GM12873 (cell line): Measurements from ENCODE around the gene MCEE.

Experiments used
- TF ChIP-seq, protein P1 (sequence below): IDR thresholded peaks from 2 replicates; pipeline ENCODE4 v1.5.1; 2012; ENCODE audit warnings: low read depth, mild to moderate bottlenecking, moderate library complexity, low read length, control low read depth; ENCODE audit not compliant: insufficient read depth; ENCODE audit errors: missing control alignments

Gene MCEE

DNA sequence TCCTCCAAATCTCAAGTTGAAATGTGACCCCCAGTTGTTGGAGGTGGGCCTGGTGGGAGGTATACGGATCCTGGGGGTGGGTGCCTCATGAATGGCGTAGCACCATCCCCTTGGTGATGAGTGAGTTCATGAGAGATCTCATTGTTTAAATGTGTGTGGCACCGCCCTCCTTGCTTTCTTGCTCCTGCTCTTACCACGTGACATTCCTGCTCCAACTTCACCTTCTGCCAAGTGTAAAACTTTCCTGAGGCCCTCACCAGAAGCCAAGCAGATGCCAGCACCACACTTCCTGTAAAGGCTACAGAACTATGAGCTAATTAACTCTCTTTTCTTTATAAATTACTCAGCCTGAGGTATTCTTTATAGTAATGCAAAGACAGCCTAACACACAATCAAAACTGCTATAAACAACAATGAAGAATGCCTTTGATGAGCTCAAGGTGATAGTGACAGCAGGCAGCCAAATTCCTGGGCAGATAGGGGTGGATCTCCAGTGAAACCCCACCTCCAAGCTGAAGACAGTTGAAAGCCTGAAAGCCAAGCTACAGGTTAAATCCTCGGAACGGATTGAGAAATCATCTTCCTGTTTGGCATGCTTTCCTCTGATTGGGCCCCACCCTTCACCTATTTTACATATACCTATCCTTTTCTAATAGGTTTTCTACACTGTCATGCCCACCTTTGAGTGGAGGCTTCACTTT is 26.9 kb downstream of the MCEE start:
- TF ChIP-seq, protein P1, sequence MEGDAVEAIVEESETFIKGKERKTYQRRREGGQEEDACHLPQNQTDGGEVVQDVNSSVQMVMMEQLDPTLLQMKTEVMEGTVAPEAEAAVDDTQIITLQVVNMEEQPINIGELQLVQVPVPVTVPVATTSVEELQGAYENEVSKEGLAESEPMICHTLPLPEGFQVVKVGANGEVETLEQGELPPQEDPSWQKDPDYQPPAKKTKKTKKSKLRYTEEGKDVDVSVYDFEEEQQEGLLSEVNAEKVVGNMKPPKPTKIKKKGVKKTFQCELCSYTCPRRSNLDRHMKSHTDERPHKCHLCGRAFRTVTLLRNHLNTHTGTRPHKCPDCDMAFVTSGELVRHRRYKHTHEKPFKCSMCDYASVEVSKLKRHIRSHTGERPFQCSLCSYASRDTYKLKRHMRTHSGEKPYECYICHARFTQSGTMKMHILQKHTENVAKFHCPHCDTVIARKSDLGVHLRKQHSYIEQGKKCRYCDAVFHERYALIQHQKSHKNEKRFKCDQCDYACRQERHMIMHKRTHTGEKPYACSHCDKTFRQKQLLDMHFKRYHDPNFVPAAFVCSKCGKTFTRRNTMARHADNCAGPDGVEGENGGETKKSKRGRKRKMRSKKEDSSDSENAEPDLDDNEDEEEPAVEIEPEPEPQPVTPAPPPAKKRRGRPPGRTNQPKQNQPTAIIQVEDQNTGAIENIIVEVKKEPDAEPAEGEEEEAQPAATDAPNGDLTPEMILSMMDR: no peak

DNA sequence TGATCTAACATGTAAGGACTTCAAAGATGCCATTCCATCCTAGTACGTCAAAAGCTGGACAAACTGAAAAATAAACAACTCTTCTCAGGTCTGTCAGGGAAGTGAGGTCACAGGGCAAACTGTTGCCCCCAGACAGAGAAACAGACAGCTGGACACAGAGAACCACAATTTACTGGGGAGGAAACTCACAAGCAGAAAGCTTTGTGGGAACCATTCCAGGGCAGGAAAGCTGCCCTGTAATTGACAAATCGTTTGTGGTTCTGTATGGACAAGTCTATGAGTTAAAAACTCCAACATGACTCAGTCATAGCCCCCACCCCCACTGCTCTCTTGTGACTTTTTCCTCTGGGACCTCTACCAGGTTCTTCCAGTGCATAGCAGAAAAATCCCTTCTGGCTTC is 28.4 kb downstream of the MCEE start:
- TF ChIP-seq, protein P1: no peak

GRCh38 chr2:71100195-71100964 is 29.6 kb downstream of the MCEE start:
- TF ChIP-seq, protein P1: peak; percentile 76

GRCh38 chr2:71082402-71083252 is 47.4 kb downstream of the MCEE start:
- TF ChIP-seq, protein P1: no peak

DNA sequence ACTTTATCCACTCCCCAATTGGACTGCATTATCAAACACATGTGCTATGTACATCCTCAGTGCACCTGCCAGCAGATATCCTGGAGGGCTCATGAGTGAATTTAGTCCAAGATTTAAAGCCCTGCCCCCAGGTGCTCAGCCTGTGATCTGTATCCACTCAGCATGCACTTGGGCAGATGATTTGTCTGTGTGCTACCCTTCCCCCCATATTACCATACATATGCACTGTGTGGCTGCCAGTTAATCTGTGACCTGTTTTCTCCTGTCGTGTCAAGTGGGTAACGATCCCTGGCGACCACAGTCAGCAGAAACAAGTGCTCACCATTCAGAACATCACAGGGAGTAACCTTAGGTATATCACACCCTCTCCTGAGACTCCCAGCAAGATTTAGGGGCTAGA is 51.4 kb downstream of the MCEE start:
- TF ChIP-seq, protein P1: no peak

DNA sequence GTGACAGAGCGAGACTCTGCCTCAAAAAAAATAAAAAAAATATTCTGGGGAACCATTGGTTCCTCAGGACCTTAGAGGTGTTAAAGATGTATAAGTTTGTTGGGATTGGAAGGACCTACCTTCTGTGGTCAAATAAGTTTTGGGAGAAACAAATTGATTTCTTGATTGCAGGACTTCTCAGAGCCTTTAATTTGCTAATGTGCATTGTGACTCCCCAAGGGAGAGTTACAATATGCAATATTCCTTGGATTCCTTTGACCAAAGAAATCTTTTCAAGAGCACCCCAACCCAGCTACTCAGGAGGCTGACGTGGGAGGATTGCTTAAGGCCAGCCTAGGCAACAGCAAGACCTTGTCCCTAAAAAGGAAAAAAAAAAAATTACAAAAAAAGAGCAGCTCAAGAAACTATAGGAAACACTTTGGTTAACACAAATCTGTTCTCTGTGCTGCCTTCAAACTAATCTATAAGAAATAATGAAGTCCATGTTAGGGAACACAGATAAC is 55.1 kb downstream of the MCEE start:
- TF ChIP-seq, protein P1: no peak
